Activated T-cell treated with anti-CD3 and anti-CD28 coated beads, Interleukin-2, amount 50 U/mL, for 1 hour (primary cell): ENCODE measurements around the gene PUM2.
"Not testable (repeated sequence)": the region's sequence is repeated elsewhere in the genome, so short reads cannot be mapped to it uniquely, and the experiment has no call there.

Experiments
- DNase-seq: peaks from one replicate; pipeline ENCODE4 v3.0.0-alpha.2; 2020

The PUM2 gene, protein sequence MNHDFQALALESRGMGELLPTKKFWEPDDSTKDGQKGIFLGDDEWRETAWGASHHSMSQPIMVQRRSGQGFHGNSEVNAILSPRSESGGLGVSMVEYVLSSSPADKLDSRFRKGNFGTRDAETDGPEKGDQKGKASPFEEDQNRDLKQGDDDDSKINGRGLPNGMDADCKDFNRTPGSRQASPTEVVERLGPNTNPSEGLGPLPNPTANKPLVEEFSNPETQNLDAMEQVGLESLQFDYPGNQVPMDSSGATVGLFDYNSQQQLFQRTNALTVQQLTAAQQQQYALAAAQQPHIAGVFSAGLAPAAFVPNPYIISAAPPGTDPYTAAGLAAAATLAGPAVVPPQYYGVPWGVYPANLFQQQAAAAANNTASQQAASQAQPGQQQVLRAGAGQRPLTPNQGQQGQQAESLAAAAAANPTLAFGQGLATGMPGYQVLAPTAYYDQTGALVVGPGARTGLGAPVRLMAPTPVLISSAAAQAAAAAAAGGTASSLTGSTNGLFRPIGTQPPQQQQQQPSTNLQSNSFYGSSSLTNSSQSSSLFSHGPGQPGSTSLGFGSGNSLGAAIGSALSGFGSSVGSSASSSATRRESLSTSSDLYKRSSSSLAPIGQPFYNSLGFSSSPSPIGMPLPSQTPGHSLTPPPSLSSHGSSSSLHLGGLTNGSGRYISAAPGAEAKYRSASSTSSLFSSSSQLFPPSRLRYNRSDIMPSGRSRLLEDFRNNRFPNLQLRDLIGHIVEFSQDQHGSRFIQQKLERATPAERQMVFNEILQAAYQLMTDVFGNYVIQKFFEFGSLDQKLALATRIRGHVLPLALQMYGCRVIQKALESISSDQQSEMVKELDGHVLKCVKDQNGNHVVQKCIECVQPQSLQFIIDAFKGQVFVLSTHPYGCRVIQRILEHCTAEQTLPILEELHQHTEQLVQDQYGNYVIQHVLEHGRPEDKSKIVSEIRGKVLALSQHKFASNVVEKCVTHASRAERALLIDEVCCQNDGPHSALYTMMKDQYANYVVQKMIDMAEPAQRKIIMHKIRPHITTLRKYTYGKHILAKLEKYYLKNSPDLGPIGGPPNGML

DNA sequence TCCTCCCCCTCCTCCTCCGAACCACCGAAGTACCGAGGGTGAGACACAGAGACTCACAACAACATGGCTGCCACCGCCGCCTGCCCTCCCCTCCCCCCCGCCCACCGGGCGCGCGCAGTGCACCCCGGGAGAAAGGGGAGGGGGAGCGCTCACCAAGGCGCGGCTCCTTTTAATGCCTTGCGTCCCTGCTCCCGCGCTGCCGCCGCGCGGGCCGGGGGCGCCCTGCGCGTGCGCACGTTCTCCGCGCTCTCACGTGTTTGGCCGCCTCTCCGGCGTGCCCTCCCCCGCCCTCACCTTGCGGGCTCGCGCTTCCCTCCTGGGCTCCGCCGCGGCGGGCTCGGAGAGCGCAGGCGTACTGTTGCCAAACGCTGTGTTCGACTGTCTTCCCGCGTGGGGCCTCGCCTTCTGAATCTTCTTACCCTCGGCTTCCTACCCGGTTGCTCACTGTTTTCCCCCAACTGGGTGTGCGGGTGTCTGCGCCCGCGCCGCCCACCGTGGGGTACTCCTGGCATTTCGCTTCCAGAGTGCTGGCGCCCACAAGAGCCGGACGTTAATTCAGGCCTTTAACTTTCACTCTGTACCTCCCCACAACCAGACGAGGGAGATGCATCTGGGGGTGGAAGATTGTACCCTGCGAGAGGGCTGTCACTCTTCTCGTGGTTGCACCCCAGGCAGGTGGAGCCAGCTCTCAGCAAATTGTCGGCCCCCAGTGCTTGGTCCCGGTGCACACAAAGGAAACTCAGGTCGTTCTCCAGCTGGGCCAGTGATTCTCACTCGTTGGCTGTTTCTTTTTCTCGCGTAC lies at the start of gene PUM2:
Gene PUM2, minus strand, starts transcription at position 92 of the 802 bp plus-strand sequence. CDS start 23,484 bp downstream, outside the sequence.
- peak; percentile 96 for DNase-seq

DNA sequence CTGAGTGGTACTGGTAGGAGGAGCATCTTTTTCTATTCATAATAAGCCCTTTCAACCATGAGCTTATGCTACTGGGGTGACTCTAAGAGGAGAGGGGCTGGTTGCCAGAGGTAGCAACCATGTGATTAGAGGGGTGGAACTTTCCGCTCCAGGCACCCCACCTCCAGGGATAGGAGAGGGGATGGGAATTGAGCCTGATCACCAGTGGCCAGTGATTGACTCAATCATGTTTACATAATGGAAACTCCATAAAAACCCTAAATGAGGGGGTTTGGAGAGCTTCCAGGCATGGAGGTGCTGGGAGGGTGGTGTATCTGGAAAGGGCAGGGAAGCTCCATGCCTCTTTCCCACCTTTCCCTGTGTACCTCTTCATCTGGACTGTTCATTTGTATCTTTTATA lies 49.7 kb upstream of the PUM2 start:
- no peak for DNase-seq

DNA sequence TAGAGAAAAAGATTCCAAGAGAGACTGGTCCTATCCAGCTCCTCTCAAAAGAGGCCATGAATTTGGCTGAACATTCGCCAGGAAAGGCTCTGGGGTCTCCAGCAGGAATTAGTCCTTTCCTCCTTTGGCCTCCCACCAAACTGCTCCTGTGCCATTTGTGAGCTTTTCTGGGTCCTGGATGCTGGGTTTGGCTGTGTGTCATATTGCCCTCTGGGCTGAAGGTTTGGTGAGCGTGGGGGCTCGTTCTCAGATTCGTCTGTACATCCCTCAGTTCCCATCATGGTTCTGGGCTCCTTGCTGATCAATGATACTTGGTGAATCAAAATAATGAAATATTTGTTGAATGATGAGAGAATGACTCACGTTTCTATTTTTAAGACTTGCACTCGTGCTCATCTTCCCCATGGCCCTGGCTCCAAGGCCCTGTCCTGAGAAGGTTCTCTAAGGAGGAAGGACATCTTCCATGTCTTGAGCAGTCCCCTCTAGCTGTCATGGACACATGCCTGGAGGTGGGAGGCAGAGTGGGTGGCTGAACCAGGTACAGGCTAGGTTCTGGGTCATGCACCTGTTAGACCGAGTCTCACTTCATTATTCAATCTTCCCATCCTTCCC lies 48.4 kb upstream of the PUM2 start:
- DNase-seq: no peak

DNA sequence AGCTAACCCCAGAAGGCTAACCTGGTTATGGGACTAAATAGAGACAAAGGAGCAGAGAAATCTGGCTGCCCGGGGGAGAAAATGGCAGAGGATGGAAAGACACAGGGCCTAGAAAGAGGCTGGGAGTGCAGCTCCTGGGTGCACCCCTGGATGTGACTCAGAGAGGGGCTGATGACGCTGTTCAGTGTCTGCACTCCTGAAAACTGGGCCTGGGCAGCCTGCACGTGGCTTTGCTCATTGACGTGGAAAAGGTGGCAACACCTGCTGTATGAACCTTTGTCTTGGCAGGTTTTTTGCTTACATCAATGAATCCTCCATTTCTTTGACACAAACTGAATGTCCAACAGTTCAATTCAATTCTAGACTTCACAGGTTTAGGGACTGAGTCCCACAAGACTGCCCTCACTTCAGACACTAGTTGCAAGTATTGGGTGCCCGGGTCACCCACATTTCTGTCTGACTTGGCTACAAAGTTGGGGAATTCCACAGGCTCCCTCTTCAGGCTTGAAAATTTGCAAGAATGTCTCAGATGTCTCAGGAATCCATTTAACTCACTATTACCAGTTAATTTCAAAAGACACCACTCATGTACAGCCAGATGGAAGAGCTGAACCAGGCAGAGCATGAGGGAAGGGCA lies 47.3 kb upstream of the PUM2 start:
- DNase-seq: no peak

DNA sequence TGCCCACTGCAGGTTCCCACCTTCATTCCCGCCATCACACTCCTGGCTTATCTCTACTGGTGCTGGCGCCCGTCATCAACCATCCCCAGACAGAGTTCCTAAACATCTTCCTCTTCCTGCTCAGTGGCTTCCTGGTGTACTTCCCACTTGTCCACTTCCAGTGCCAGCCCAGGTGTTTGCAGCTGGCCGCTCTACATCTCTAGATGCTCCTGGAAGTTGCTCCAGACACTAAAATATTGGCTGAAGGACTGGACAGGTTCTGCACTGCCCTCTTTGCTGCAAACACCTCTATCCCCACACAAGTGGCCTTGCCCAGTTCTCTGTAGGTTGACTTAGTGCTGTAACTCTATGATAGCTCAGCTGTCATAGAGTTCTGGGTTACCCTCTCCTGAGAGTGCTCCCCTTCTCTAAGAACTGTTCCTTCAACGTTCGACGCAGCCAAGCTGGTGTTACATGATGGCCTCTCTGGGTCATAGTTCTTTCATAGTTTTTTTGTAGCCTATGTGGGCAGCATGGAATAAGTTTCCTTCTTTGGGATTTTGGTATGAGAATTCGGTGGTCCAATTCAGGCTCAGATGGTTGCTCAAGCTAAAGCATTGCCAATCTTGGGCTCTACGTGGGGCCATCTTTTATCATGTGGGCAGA lies 45.8 kb upstream of the PUM2 start:
- DNase-seq: no peak

DNA sequence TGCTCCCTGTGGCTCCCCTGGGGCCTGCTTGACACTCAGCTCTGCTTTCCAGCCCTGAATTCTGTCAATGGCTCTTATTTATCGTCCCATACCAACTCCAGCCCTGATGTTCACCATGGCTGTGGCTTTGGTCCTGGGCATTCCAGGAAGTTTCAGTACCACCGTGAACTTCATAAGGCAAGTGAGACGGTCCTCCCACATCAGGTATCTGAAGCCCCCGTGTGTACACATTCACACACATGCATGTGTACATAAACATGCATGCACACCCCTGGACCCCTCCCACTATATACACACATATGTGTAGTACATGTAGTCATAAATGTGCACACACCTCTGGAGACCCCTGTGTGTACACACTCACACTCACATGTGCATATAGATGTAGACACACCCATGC lies 43.3 kb upstream of the PUM2 start:
- no peak for DNase-seq

DNA sequence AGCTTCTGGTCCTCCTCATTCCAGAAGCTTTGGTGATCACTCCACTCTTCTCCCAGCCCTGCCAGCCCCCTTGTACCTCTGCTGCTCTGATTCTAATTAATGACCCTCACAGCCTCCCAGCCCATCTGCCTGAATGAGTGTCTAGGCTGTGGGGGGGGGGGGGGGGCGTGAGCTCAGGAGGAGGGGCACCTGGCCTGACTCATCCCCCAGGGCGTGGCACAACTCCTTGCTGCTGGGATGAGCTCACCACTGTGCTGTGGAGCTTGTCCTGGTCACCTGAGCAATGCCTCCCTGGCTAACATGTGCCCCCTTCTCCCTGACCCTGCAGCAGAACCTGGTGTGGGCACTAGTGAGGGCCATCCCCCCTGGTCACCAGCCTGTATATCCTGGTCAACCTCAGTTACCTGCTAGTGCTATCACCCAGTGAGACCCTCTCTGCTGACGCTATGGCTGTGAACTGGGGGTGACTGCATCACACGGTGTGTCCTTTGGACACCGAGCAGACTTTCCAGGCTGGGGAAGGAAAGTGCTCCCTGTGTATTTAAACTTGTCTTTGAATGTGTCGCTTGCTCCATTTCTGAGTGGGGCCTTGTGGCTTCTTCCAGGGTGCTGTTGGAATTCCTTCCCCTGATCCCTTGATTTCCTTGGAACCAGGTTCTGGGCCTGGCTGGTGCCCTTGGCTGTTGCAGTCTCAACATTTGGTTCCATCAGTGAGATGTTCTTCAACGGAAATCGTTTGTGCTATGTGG lies 41.5 kb upstream of the PUM2 start:
- no peak for DNase-seq

DNA sequence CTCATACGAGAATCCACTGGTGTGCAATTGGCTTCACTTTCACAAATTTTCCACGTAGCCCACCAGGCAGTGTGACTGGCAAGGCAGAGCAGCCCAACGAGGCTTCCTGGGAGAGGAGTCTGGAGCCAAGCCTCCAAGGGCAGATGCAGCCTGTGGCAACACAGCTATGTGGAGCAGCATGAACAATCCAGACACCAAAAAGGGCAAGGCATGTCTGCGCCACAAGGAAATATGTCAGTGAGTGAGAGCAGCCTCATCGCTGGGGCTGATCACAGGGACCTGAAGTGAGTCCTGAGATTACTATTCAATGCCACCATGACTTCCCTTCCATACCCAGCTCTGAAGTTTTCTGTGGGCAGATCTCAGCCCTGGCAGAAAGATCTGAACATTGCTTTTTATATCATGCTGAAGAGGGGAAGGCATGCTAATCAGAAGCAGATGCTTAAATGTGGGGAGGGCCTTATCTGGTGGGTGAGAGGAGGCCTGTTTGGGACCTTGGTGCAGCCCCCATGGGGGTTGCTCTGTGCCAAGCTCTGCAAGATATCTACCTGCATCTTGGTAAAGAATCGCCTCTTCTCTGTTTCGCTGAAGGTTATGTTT lies 40.0 kb upstream of the PUM2 start:
- no peak for DNase-seq

DNA sequence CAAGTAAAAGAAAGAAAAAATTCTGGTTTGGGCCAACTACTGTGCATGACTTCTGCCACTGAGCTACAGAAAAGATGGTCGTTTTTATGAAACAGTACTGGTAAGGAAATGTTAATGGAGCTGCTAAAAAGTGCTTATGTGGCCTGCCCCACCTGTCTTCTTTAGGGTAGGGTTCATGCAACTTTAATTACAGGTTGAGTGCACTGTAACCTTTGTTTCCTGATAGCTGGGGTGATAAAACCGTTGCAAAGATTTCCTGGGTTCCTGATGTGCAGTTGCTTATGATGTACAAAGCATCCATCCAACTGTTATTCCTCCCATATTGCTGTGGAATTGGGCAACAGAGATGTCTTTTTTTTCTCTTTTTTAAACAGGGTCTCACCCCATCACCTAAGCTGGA lies 34.3 kb upstream of the PUM2 start:
- no peak for DNase-seq

DNA sequence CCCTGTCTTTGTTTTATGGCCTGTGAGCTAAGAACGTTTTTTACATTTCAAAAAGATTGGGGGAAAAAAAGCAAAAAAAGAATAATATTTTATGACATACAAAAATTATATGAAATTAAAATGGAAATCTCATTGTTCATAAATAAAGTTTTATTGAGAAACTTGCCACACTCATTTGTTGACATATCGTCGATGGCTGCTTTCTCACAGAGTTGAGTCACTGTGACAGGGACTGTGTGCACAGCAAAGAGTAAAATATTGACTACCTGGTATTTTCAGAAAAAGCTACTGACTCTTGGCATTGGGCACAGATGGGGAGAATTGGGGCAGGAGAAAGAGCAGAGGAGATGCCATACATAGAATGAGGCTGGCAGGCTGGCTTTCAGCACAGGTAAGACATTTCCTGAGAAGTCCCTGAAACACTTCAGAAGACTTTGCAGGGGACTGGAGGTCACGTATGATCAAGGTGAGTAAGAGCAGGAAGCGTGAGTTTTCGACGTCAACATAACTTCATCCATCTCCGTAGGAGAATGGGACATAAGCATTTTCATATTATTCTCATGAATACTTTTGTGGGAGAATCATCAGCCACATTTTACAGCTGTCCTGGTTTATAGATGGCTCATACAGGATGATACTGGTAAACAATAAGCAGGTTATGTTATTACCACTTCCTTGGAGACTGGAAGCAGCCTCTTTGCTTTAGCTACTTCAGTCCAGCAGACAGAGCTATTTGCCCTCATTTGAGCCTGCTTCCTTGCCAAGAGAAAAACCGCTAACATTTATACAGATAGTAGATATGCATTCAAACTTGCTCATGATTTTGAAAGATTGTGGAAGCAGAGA lies 32.5 kb upstream of the PUM2 start:
- no peak for DNase-seq

DNA sequence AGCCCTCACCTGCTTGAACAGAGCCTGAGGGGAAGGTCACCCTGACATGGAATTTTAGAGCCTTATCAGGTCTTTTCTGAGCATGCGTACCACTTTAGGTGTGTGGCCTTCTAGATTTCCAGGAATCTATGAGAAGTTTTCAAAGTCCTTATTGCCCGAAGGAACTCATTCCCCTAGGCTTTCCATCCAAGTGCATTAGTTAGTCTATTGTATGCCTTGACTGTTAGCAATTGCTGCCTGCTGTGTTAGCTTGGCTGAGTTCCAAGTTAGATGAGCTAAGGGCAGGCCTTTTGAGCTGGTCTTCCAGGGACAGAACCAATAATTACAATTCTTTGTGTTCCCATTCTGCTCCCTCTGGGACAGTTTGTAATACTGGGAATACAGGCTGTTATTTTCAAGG lies 30.8 kb upstream of the PUM2 start:
- no peak for DNase-seq

DNA sequence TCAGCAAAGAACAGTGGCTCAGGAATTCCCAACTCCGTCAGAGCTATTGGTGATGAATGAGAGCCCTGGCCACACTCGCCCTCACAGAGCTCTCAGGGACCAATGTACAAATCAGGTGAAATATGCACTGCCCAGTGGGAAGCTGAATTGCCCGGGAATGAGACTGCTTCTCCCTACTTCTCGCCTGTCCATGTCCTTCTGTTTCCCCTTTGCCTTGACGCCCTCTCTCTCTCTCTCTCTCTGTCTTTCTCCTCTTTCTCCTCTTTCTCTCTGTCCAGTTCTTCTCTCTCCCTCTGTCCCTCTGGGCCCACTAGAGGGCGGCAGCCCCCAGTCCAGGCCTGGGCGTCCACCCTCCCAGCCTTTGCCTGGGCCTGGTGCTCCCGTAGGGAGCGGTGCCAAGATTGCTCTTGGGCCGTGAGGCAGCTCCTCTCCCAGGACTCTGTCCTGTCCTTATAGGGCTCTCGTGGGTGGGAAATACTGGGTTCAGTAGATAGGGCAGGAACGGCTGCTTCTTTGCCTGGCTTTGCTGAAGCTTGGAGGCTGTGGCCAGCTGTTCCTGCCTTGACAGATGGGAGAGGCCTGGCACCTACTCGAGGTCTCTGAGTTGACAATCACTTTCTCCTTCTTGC lies 28.4 kb upstream of the PUM2 start:
- no peak for DNase-seq

DNA sequence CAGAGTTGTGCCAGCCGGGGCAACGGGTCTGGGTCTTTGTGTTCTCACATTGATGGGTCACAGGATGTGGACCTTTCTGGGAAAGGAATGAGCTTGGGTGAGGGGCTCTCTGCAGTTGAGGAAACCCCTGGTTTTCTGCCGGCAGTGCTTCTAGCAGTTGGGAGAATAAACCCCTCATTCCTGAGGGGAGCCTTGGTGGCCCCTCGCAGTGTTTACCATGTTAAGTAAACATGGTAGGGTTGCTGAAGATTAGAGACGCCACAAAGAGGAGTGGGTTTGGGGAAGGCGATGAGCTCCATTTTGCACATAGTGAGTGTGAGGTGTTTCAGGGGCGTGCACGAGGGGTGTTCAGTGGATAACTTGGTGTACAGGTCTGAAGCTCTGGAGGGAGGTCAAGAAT lies 27.7 kb upstream of the PUM2 start:
- DNase-seq: no peak

DNA sequence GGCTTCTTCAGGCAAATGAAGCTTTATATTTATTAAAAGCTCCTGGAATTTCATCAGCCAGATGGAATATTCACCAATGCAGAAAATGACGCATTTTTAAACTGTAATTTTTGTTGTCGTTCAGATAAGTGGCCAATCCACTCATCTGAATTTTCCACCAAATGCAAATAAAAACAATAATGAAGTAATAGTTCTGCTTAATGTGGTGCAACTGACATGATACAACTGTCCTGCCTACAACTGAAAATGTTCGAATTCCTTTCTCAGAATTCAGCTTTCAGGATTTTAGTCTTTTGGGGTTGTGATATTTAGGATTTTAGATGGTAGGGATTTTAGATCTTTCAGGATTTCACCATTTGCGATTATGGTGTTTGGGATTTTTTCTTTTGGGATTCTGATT lies 27.1 kb upstream of the PUM2 start:
- DNase-seq: no peak

DNA sequence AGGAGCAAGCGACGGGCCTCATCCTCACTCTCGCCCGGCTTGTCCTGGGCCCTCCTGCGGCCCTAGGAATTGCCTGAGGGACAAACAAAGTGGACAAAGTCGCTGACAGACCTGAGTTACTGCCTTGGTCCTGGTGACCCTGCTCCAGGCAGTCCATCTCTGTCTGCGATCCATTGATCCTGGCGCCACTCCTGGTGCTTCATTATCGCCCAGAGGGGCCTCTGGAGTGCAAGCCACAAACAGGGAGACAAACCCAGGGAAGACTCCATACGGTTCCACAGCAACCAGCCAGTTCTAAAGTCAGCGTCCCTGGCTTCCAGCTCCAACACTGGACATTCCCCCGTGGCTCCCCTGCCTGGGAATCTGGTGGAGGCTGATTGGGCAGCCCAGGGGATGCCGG lies 24.3 kb upstream of the PUM2 start:
- not testable (repeated sequence) for DNase-seq

DNA sequence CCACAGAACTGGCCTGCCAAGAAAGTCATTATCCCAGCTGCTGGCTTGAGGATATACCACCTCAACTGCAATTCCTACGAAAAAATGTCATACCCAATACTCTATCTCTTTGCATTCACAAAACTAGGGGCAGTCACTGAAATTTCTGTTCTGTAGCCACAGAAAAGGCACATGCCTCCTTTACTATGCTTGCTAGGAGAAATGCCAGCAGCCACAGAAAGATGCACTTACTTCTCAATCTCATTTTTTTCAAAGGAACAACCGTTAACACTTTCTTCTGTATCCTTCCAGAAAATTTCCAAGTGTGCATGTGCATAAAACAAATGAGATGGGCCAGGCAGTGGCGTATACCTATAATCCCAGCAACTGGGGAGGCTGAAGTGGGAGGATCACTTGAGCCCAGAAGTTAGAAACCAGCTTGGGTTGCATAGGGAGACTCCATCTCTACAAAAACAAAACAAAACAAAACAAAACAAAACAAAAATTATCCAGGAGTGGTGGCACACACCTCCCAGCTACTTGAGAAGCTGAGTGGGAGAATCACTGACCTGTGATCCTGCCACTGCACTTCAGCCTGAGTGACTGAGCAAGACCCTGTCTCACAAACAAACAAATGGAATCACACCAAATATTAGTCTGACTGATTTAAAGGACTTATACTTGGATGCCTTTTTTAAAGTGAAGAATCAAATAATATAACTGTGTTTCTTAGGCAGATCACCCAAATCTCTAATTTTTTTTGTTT lies 22.4 kb upstream of the PUM2 start:
- no peak for DNase-seq

DNA sequence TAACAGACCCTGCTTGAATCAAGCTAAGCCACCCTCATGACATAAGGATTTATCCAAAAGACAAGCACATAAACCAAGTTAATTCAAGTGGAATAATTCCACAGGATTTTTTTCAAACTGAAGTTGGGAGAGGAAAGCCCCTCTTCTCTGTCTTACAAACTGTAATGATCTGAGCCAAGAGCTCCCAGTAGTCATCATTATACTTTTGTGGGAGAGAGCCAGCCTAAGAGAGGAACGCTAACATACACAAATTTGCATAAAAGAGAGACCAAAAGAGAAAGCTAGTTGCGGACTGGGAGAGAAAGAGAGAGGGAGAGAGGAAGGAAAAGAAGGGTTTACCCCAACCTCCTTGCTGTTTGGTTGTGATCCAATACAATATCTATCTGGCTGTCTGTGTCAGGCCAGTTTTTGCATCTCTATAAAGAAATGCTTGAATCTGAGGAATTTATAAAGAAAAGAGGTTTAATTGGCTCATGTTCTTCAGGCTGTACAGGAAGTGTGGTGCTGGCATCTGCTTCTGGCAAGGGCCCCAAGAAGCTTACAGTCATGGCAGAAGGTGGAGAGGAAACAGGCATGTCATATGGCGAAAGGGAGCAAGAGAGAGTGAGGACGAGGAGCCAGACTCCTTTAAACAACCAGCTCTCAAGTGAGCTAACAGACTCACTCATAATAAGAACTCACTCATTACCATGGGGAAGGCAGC lies 20.8 kb upstream of the PUM2 start:
- no peak for DNase-seq
